Neutrophil (primary cell): Measurements from ENCODE around the gene VGLL4.
"Not testable (repeated sequence)": the region's sequence is repeated elsewhere in the genome, so short reads cannot be mapped to it uniquely, and the experiment has no call there.

Experiments used
- H3K27ac ChIP-seq: fragments of 200-600 bp; sonication (generic); 2 replicates; pipeline ENCODE4 v1.5.1; 2016; ENCODE audit warnings: mild to moderate bottlenecking, moderate library complexity
- H3K27me3 ChIP-seq: fragments of 200-600 bp; sonication (generic); 2 replicates; pipeline ENCODE4 v1.6.0; 2016; ENCODE audit warnings: mild to moderate bottlenecking
- H3K36me3 ChIP-seq: fragments of 200-600 bp; sonication (generic); 2 replicates; pipeline ENCODE4 v1.5.1; 2017
- H3K4me1 ChIP-seq, 2 experiments: fragments of 200-600 bp in 1 of 2; sonication (generic) in 1 of 2; 1 replicate in 1 of 2; 2 replicates in 1 of 2; pipeline versions ENCODE4 v1.5.1 to v1.6.1; 2013 to 2016; ENCODE audit warnings: low read depth in 1 of 2, low read length in 1 of 2, mild to moderate bottlenecking in 1 of 2, moderate library complexity in 1 of 2; ENCODE audit not compliant: control insufficient read depth in 1 of 2, insufficient read depth in 1 of 2
- H3K4me3 ChIP-seq, 2 experiments: fragments of 200-600 bp in 1 of 2; sonication (generic) in 1 of 2; 1 replicate in 1 of 2; 2 replicates in 1 of 2; pipeline ENCODE4 v1.5.1; 2013 to 2016; ENCODE audit warnings: low read depth in 1 of 2, low read length in 1 of 2, mild to moderate bottlenecking in 1 of 2, moderate library complexity in 1 of 2
- H3K9me3 ChIP-seq: fragments of 200-600 bp; sonication (generic); 2 replicates; pipeline ENCODE4 v1.5.1; 2016
- TF ChIP-seq, protein P1 (sequence below): fragments of 200-600 bp; sonication (generic); IDR thresholded peaks from 2 replicates; pipeline ENCODE4 v1.5.1; 2016; ENCODE audit warnings: antibody characterized with exemption

The VGLL4 gene

DNA sequence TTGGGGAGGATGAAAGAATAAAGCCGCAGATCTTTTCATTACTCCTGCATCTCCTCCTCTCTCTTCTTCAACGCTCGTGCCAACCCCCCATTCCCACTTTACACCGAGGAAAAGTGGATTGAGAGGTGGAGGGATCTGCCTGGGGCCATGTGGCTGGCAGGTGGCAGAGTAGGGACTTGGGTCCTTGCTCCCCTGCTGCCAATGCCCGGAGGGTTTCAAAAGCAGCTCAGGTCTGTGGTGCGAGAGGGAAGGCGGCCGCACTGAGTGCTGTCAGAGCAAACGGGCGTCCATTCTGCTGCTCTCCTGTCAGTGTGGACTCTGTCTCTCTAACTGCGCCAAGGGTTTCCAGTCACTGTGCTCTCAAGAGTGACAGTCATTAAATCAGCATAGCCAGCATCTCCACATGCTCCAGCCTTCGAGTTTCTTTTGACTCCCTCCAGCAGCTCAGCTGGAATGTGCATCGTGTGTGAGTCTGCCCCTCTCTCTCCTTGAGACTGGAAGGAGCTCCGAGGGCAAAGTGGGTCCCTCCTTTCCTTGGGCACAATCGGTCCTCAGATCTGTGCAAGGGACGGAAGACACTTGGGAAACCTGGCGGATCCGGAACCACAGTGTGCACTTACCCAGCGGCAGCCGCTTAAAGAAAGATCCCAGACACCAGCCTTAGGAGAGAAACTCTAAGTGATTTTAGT, 68.6 kb downstream of the VGLL4 start:
- Histone ChIP-seq H3K4me1 (peaks cover 13 to 15% of the 10 kb centered on the region in 2 experiments), H3K27me3 (no peaks in the 10 kb centered on the region), H3K4me3 (no peak overlapping the region), H3K36me3 (peaks cover 16% of the 10 kb centered on the region), H3K9me3 (no peaks in the 10 kb centered on the region), H3K27ac (no peak overlapping the region)
- TF ChIP-seq, protein P1, sequence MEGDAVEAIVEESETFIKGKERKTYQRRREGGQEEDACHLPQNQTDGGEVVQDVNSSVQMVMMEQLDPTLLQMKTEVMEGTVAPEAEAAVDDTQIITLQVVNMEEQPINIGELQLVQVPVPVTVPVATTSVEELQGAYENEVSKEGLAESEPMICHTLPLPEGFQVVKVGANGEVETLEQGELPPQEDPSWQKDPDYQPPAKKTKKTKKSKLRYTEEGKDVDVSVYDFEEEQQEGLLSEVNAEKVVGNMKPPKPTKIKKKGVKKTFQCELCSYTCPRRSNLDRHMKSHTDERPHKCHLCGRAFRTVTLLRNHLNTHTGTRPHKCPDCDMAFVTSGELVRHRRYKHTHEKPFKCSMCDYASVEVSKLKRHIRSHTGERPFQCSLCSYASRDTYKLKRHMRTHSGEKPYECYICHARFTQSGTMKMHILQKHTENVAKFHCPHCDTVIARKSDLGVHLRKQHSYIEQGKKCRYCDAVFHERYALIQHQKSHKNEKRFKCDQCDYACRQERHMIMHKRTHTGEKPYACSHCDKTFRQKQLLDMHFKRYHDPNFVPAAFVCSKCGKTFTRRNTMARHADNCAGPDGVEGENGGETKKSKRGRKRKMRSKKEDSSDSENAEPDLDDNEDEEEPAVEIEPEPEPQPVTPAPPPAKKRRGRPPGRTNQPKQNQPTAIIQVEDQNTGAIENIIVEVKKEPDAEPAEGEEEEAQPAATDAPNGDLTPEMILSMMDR, result no peak

DNA sequence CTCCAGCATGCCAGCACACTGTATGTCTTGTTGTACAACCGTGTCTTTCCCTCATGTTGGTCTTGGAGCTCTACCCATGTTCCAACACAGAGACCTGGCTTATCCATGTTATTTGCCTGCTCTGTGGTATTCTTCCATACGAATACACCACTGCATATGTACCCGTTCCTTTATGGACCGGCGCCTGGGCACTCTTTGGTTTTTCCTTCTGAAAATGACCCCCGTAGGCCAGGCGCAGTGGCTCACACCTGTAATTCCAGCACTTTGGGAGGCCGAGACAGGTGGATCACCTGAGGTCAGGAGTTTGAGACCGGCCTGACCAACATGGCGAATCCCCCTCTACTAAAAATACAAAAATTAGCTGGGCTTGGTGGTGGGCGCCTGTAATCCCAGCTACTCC, 71.1 kb downstream of the VGLL4 start:
- not testable (repeated sequence) for H3K9me3 ChIP-seq, H3K27ac ChIP-seq, H3K4me3 ChIP-seq, H3K27me3 ChIP-seq
- peaks cover 21% of the 10 kb centered on the region for H3K36me3 ChIP-seq
- peaks cover 16 to 18% of the 10 kb centered on the region in 2 experiments for H3K4me1 ChIP-seq

DNA sequence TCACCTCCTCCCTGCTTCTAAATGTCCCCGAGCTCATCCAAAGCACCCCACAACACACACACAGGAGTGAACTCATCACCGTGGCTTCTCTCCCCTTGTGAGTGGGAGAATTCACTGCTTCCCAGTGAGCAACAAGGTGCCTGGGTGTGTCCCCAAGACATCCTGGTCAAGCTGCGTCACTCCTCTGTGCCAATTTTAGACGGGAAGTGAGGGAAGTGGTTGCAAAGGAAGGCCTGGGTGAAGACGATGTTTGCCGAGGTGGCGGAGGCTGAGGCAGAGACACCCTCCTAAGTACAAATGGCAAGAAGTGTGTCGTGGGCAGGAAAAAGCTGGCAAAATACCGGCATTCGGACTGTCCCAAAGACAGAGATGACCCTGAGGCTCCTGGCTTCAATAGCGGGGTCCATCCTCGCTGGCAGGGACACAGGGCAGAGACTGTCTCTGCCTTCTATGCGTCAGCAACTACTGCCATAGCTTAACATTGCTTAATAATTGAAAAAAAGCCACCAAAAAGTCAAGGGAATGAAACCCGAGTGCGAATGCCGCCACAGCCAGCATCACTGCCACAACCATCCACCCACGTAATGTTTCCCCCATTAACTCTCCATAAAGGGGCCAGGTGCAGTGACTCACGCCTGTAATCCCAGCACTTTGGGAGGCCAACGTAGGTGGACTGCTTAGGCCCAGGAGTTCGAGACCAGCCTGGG, 72.8 kb downstream of the VGLL4 start:
- TF ChIP-seq, protein P1, result no peak
- Histone ChIP-seq H3K9me3 (no peaks in the 10 kb centered on the region), H3K36me3 (peaks cover 36% of the 10 kb centered on the region), H3K4me3 (no peak overlapping the region), H3K27ac (peak overlapping the region; percentile 70), H3K27me3 (no peaks in the 10 kb centered on the region), H3K4me1 (peaks cover 16 to 18% of the 10 kb centered on the region in 2 experiments)

DNA sequence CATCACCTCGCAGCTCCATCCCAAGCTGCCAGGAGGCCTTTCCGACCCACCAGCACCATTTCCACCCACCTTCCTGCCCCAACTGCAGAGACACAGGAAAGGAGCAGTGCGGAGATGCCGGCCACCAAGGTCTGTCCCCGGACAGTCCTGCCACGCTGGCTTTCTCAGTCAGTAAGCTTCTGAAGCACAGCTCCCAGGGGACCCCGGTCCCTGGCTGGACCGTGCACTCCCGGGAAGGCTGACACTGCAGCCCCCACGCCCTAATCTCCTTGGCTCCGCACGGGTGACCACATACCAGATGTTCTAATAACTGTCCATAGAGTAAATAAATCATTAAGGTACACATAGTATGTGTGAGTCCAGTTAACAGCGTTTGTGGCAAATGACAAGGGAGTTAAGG, 73.5 kb downstream of the VGLL4 start:
- H3K4me1 ChIP-seq, result peaks cover 16 to 18% of the 10 kb centered on the region in 2 experiments
- H3K4me3 ChIP-seq, result no peak overlapping the region
- H3K9me3 ChIP-seq, result no peaks in the 10 kb centered on the region
- H3K27me3 ChIP-seq, result no peaks in the 10 kb centered on the region
- peaks cover 40% of the 10 kb centered on the region for H3K36me3 ChIP-seq
- peak overlapping the region; percentile 70 for H3K27ac ChIP-seq
- TF ChIP-seq, protein P1, result no peak

DNA sequence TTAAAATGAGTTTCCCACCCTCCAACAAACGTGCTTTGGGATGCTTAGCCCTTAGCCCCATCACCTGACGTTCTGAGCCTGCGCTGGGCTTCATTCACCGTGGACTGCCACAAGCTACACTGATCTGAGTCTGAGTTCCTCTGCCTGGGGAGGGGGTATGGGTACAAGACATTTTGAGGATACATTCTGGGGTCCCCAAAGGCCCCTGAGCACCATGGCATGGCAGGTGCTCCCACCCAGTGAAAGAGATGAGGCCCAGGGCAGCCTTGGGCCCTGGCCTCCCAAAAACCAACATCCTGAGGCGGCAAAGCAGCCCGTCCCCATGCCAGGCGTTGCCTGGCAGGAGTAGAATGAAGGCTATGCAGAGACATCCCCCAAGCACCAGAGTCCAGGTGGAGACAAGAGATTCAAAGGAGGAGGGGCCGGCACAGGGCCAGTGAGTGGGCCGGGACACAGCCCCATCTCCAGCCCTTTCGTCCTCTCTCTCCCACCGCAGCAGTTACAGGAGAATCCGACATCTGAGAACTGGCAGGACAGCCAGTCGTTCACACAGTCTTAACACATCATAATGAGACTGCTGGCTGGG, 74.5 kb downstream of the VGLL4 start:
- TF ChIP-seq, protein P1, result no peak
- Histone ChIP-seq H3K36me3 (peaks cover 37% of the 10 kb centered on the region), H3K27me3 (no peaks in the 10 kb centered on the region), H3K4me1 (peaks cover 16 to 18% of the 10 kb centered on the region in 2 experiments), H3K9me3 (no peaks in the 10 kb centered on the region), H3K4me3 (no peak overlapping the region), H3K27ac (no peak overlapping the region)
